ENCODE results near the gene AKAP8.

AKAP8 gene

DNA sequence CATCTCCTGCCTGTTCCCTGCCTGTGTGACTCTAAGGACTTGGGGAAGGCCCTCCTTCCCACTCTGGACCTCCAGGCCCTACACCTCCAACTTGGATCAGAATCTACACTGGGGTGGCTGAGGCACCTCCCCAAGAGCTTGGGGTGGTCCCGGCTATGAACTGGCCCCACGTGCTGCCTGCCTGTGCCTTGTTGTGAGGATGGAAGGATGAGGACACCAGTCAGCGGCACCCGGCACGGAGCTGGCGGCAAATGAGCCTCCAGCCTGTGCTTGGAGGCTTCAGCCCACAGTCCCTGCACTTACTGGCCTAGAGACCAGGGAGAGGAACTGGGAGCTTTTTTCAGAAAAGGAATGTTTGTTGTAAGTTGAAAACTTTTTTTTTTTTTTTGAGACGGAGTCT is 8.5 kb downstream of the AKAP8 start:
- Histone ChIP-seq H3K36me3 (ENCODE audit: insufficient read depth, low read length) (peaks cover 69% of the 10 kb centered on the region; the same call in 1 of the 2 replicates), H3F3A (ENCODE audit: low read depth) (no peaks in the 10 kb centered on the region), H3K4me2 (ENCODE audit: low read depth, low read length, poor library complexity, severe bottlenecking) (no peak overlapping the region), H3K4me3 (ENCODE audit: low read length, poor library complexity, severe bottlenecking) (no peak overlapping the region), H3K79me2 (ENCODE audit: insufficient read depth, low read length) (peaks cover 37% of the 10 kb centered on the region), H4K20me1 (ENCODE audit: insufficient read depth, low read length, poor library complexity, severe bottlenecking) (peaks cover 29% of the 10 kb centered on the region), H3K4me1 (ENCODE audit: insufficient read depth, low read length, poor library complexity, severe bottlenecking) (no peaks in the 10 kb centered on the region), H3K27me3 (ENCODE audit: insufficient read depth, low read length, poor library complexity, severe bottlenecking) (no peaks in the 10 kb centered on the region), H3K9me3 (ENCODE audit: insufficient read depth, low read depth, low read length) (no peaks in the 10 kb centered on the region), H3K9me2 (replicated peaks; ENCODE audit: low read depth, low read length) (no peaks in the 10 kb centered on the region), H3K9ac (ENCODE audit: low read depth, low read length, poor library complexity, severe bottlenecking) (no peak overlapping the region), H2AFZ (ENCODE audit: low read length) (no peak overlapping the region)
- TF ChIP-seq CTCF (conservative IDR thresholded peaks at IDR 0.05; ENCODE audit: low read length) (no peak), EZH2phosphoT487 (IDR thresholded peaks at IDR 0.05; ENCODE audit: borderline replicate concordance) (no peak)

- Histone ChIP-seq H3K4me1 (ENCODE audit: insufficient read depth, low read length, poor library complexity, severe bottlenecking) (no peaks in the 10 kb centered on the region), H3F3A (ENCODE audit: low read depth) (no peaks in the 10 kb centered on the region), H3K79me2 (ENCODE audit: insufficient read depth, low read length) (peaks cover 22% of the 10 kb centered on the region; the same call in 1 of the 2 replicates), H3K4me2 (ENCODE audit: low read depth, low read length, poor library complexity, severe bottlenecking) (no peak overlapping the region), H4K20me1 (ENCODE audit: insufficient read depth, low read length, poor library complexity, severe bottlenecking) (peaks cover 16% of the 10 kb centered on the region), H3K9me3 (ENCODE audit: insufficient read depth, low read depth, low read length) (no peaks in the 10 kb centered on the region), H3K27me3 (ENCODE audit: insufficient read depth, low read length, poor library complexity, severe bottlenecking) (no peaks in the 10 kb centered on the region), H3K36me3 (ENCODE audit: insufficient read depth, low read length) (peaks cover 82% of the 10 kb centered on the region; the same call in 1 of the 2 replicates), H3K9ac (ENCODE audit: low read depth, low read length, poor library complexity, severe bottlenecking) (no peak overlapping the region), H2AFZ (ENCODE audit: low read length) (no peak overlapping the region), H3K9me2 (replicated peaks; ENCODE audit: low read depth, low read length) (no peaks in the 10 kb centered on the region), H3K4me3 (ENCODE audit: low read length, poor library complexity, severe bottlenecking) (no peak overlapping the region)
- TF ChIP-seq EZH2phosphoT487 (IDR thresholded peaks at IDR 0.05; ENCODE audit: borderline replicate concordance) (no peak), CTCF (conservative IDR thresholded peaks at IDR 0.05; ENCODE audit: low read length) (no peak)
Measured at GRCh38 chr19:15369594-15369891, 10.0 kb downstream of the AKAP8 start.

DNA sequence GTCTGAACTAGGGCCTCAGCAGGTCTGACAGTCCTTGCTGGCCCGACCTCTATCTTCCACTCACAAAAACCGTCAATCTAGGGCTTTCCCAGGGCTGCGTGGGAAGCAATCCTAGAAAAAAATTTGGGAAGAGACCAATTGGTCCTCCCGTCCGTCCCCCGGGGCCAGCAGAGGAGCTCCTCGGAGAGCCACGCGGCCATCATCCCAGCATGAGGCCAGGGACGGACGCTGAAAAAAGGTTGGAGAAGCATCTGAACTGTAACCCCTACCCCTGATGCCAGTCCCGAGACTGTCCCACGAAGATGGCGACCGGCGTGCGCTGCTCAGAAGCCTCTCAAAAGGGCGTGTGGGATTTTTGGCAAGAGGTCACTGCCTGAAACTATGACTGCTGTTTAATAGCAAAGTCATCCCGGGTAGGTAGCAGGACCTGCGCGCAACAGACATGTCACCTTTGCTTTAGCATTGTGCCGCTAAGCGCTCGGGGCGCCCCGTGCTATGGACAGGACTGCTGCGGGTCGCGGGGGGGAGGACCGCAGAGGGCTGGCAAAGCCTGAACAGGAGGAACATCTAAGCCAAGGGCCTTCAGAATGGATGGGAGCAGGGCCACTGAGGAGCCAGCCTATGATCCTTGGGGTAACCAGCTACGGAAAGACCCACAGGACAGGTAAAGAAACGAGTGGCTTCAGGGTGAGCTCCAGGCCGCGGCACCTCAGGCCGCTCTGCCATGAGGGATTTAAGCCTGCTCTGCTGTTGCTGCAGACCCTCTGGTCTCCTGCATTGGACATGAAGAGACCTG is 10.6 kb downstream of the AKAP8 start:
- TF ChIP-seq EZH2phosphoT487 (IDR thresholded peaks at IDR 0.05; ENCODE audit: borderline replicate concordance) (no peak), CTCF (conservative IDR thresholded peaks at IDR 0.05; ENCODE audit: low read length) (no peak)
- Histone ChIP-seq H3K9ac (ENCODE audit: low read depth, low read length, poor library complexity, severe bottlenecking) (no peak overlapping the region), H3K4me3 (ENCODE audit: low read length, poor library complexity, severe bottlenecking) (no peak overlapping the region), H3K27me3 (ENCODE audit: insufficient read depth, low read length, poor library complexity, severe bottlenecking) (no peaks in the 10 kb centered on the region), H4K20me1 (ENCODE audit: insufficient read depth, low read length, poor library complexity, severe bottlenecking) (peaks cover 11% of the 10 kb centered on the region), H3K36me3 (ENCODE audit: insufficient read depth, low read length) (peaks cover 82% of the 10 kb centered on the region; the same call in 1 of the 2 replicates), H3F3A (ENCODE audit: low read depth) (no peaks in the 10 kb centered on the region), H3K9me3 (ENCODE audit: insufficient read depth, low read depth, low read length) (no peaks in the 10 kb centered on the region), H3K79me2 (ENCODE audit: insufficient read depth, low read length) (peaks cover 17% of the 10 kb centered on the region; the same call in 1 of the 2 replicates), H3K4me1 (ENCODE audit: insufficient read depth, low read length, poor library complexity, severe bottlenecking) (no peaks in the 10 kb centered on the region), H3K4me2 (ENCODE audit: low read depth, low read length, poor library complexity, severe bottlenecking) (no peak overlapping the region), H3K9me2 (replicated peaks; ENCODE audit: low read depth, low read length) (no peaks in the 10 kb centered on the region), H2AFZ (ENCODE audit: low read length) (no peak overlapping the region)

Data from Loucy (cell line).